SK-N-SH treated with all-trans-retinoic acid at 6 μM for 48 hours (cell line): ENCODE data around the gene RTN4RL2.

Source experiments
- ATAC-seq: fragments of 200-7000 bp; cut with Tn5 transposase; 3 replicates; pipeline ENCODE4 v1.9.1; 2020; ENCODE audit warnings: mild to moderate bottlenecking, moderate library complexity
- ARNTL ChIP-seq: fragments of 450-650 bp; formaldehyde crosslinking; IDR thresholded peaks from 2 replicates; pipeline ENCODE4 v1.5.0; 2020; ENCODE audit warnings: low read depth, mild to moderate bottlenecking, moderate library complexity, borderline replicate concordance
- BACH2 ChIP-seq: fragments of 250-450 bp; sonication (Bioruptor Pico); IDR thresholded peaks from 2 replicates; pipeline ENCODE4 v1.9.0; 2021; ENCODE audit warnings: mild to moderate bottlenecking, borderline replicate concordance
- CSDC2 ChIP-seq: fragments of 250-450 bp; sonication (Bioruptor Pico); IDR thresholded peaks from 2 replicates; pipeline ENCODE4 v1.5.0; 2020; ENCODE audit warnings: mild to moderate bottlenecking, moderate library complexity
- ESRRG ChIP-seq: fragments of 250-450 bp; sonication (Bioruptor Pico); IDR thresholded peaks from 2 replicates; pipeline ENCODE4 v1.6.1; 2021; ENCODE audit warnings: mild to moderate bottlenecking
- GLIS3 ChIP-seq: fragments of 250-450 bp; sonication (Bioruptor Pico); IDR thresholded peaks from 2 replicates; pipeline ENCODE4 v1.5.0; 2020; ENCODE audit warnings: mild to moderate bottlenecking, moderate library complexity
- ISL1 ChIP-seq: fragments of 250-450 bp; sonication (Bioruptor Pico); IDR thresholded peaks from 2 replicates; pipeline ENCODE4 v2.1.2; 2022; ENCODE audit warnings: mild to moderate bottlenecking, moderate library complexity
- OSR1 ChIP-seq: fragments of 250-450 bp; sonication (Bioruptor Pico); IDR thresholded peaks from 2 replicates; pipeline ENCODE4 v1.8.0; 2022; ENCODE audit warnings: moderate library complexity, mild to moderate bottlenecking, inconsistent platforms
- PPARA ChIP-seq: fragments of 250-450 bp; sonication (Bioruptor Pico); IDR thresholded peaks from 2 replicates; pipeline ENCODE4 v1.5.0; 2020; ENCODE audit warnings: mild to moderate bottlenecking, borderline replicate concordance
- RARB ChIP-seq: fragments of 250-450 bp; sonication (Bioruptor Pico); IDR thresholded peaks from 2 replicates; pipeline ENCODE4 v1.8.0; 2021; ENCODE audit warnings: mild to moderate bottlenecking, moderate library complexity
- SNAI2 ChIP-seq: fragments of 250-450 bp; sonication (Bioruptor Pico); IDR thresholded peaks from 2 replicates; pipeline ENCODE4 v1.5.0; 2020; ENCODE audit warnings: mild to moderate bottlenecking, moderate library complexity
- TCF4 ChIP-seq: fragments of 250-450 bp; sonication (Bioruptor Pico); IDR thresholded peaks from 2 replicates; pipeline ENCODE4 v1.8.0; 2021; ENCODE audit warnings: mild to moderate bottlenecking, moderate library complexity, borderline replicate concordance
- TOX ChIP-seq: fragments of 250-450 bp; sonication (Bioruptor Pico); IDR thresholded peaks from 2 replicates; pipeline ENCODE4 v1.8.0; 2021; ENCODE audit warnings: mild to moderate bottlenecking, moderate library complexity, borderline replicate concordance
- ZC3H10 ChIP-seq: fragments of 250-450 bp; sonication (Bioruptor Pico); IDR thresholded peaks from 2 replicates; pipeline ENCODE4 v1.5.1; 2021; ENCODE audit warnings: mild to moderate bottlenecking, moderate library complexity
- ZFP3 ChIP-seq: fragments of 250-450 bp; sonication (Bioruptor Pico); IDR thresholded peaks from 2 replicates; pipeline ENCODE4 v1.5.0; 2020; ENCODE audit warnings: mild to moderate bottlenecking, moderate library complexity
- ZFP30 ChIP-seq: fragments of 450-650 bp; formaldehyde crosslinking; IDR thresholded peaks from 2 replicates; pipeline ENCODE4 v1.5.0; 2022; ENCODE audit warnings: mild to moderate bottlenecking, moderate library complexity
- ZNF565 ChIP-seq: fragments of 450-650 bp; formaldehyde crosslinking; conservative IDR thresholded peaks from 2 replicates; pipeline ENCODE4 v1.5.0; 2020; ENCODE audit warnings: low read depth, mild to moderate bottlenecking, moderate library complexity
- ZNF70 ChIP-seq: fragments of 450-650 bp; formaldehyde crosslinking; IDR thresholded peaks from 2 replicates; pipeline ENCODE4 v1.5.0; 2020; ENCODE audit warnings: mild to moderate bottlenecking, moderate library complexity
- ZNF8 ChIP-seq: fragments of 450-650 bp; formaldehyde crosslinking; IDR thresholded peaks from 2 replicates; pipeline ENCODE4 v1.5.0; 2020; ENCODE audit warnings: mild to moderate bottlenecking, moderate library complexity
- TF ChIP-seq, protein P1 (sequence below): fragments of 250-450 bp; sonication (Bioruptor Pico); IDR thresholded peaks from 2 replicates; pipeline ENCODE4 v1.5.1; 2020; ENCODE audit warnings: low read depth, mild to moderate bottlenecking, moderate library complexity
- TF ChIP-seq, protein P2 (sequence below): fragments of 250-450 bp; sonication (Bioruptor Pico); IDR thresholded peaks from 2 replicates; pipeline ENCODE4 v1.8.0; 2020; ENCODE audit warnings: mild to moderate bottlenecking, moderate library complexity, borderline replicate concordance
- TF ChIP-seq, protein P3 (sequence below): fragments of 250-450 bp; sonication (Bioruptor Pico); IDR thresholded peaks from 2 replicates; pipeline ENCODE4 v1.5.1; 2021; ENCODE audit warnings: mild to moderate bottlenecking, moderate library complexity
- TF ChIP-seq, protein P4 (sequence below): fragments of 250-450 bp; sonication (Bioruptor Pico); IDR thresholded peaks from 2 replicates; pipeline ENCODE4 v1.8.0; 2021; ENCODE audit warnings: low read depth, mild to moderate bottlenecking, moderate library complexity, borderline replicate concordance

Gene RTN4RL2

DNA sequence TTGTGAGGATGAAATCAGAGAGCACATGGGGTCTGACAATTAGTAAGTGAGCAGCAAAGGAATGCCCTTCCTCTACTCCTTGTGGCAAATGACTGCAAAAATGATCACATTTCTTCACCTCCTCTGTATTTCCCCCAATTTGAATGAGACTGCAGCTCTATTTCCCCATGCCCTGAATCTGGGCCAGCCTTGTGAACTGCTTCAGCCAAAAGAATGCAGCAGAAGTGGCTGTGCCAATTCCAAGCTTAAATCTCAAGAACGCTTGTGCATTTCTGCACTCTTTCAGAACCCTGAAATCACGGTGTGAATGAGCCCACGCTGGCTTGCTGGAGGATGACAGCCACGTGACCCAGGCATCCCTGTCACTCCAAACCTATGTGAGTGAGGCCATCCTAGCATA is 43.3 kb upstream of the RTN4RL2 start:
- no peak for ATAC-seq
- TF ChIP-seq ZNF70 (CRISPR knock-in tag): no peak

DNA sequence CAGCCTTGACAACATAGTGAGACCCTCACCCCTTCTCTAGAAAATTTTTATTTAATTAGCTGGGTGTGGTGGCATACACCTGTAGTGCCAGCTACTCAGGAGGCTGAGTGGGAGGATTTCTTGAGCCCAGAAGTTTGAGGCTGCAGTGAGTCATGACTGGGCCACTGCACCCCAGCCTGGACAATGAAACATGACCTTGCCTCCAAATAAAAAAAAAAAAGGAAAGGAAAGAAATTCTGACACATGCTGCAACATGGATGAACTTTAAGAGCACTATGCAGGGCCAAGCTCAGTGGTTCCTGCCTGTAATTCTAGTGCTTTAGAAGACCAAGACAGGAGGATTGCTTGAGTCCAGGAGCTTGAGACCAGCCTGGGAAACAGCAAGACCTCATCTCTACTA is 42.2 kb upstream of the RTN4RL2 start:
- ATAC-seq: no peak
- no peak for TF ChIP-seq ARNTL (CRISPR knock-in tag)

DNA sequence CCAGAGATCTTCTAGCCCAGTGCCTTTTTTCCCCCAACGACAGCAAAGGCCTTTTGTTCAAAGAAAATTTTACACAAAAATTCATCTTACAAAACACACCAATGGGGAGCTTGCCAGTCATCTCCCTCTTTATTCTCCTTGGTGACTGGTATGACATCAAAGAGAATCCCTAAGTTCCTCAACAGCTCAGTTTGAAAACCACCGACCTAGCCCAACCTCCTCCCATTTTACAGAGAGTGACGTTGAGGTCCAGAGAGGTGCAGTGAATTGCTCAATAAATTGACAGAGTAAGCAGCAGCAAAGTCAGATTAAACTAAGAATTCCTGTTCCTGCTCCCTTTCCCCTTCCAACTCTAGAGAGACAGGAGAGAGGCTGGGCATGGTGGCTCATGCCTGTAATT is 41.2 kb upstream of the RTN4RL2 start:
- TF ChIP-seq TOX (CRISPR knock-in tag): no peak
- TF ChIP-seq, protein P1, sequence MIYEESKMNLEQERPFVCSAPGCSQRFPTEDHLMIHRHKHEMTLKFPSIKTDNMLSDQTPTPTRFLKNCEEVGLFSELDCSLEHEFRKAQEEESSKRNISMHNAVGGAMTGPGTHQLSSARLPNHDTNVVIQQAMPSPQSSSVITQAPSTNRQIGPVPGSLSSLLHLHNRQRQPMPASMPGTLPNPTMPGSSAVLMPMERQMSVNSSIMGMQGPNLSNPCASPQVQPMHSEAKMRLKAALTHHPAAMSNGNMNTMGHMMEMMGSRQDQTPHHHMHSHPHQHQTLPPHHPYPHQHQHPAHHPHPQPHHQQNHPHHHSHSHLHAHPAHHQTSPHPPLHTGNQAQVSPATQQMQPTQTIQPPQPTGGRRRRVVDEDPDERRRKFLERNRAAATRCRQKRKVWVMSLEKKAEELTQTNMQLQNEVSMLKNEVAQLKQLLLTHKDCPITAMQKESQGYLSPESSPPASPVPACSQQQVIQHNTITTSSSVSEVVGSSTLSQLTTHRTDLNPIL (CRISPR knock-in tag): no peak
- TF ChIP-seq ZFP3 (CRISPR knock-in tag): no peak
- TF ChIP-seq ISL1 (CRISPR knock-in tag): no peak
- TF ChIP-seq ZNF565: no peak
- no peak for TF ChIP-seq OSR1 (CRISPR knock-in tag)
- no peak for TF ChIP-seq ARNTL (CRISPR knock-in tag)
- TF ChIP-seq, protein P2, sequence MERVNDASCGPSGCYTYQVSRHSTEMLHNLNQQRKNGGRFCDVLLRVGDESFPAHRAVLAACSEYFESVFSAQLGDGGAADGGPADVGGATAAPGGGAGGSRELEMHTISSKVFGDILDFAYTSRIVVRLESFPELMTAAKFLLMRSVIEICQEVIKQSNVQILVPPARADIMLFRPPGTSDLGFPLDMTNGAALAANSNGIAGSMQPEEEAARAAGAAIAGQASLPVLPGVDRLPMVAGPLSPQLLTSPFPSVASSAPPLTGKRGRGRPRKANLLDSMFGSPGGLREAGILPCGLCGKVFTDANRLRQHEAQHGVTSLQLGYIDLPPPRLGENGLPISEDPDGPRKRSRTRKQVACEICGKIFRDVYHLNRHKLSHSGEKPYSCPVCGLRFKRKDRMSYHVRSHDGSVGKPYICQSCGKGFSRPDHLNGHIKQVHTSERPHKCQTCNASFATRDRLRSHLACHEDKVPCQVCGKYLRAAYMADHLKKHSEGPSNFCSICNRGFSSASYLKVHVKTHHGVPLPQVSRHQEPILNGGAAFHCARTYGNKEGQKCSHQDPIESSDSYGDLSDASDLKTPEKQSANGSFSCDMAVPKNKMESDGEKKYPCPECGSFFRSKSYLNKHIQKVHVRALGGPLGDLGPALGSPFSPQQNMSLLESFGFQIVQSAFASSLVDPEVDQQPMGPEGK (CRISPR knock-in tag): no peak
- TF ChIP-seq ZC3H10: no peak
- no peak for TF ChIP-seq TCF4 (CRISPR knock-in tag)
- ATAC-seq: no peak

DNA sequence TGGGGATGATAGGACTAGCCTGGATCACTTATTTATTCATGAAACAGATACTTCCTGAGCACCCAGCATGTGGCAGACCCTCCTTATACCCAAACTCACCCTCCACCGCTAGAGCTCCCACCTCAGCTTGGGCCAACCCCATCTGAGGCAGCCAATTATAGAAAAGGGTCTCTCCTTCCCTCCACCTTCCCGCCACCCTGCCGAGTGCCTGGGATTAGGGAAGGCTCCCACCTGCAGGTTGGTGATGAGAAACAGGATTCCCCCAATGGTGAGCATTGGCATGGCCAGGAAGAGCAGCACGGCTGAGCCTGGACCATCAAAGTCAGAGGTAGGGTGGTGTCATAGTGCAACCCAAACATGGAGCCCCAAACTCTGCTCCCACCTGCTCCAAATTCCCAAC is 39.3 kb upstream of the RTN4RL2 start:
- TF ChIP-seq ZFP30 (no peak), ESRRG (CRISPR knock-in tag) (no peak), ZFP3 (CRISPR knock-in tag) (no peak), ISL1 (CRISPR knock-in tag) (no peak), ZNF8 (CRISPR knock-in tag) (no peak), ARNTL (CRISPR knock-in tag) (no peak), CSDC2 (CRISPR knock-in tag) (no peak), SNAI2 (no peak), RARB (no peak), ZNF70 (CRISPR knock-in tag) (no peak), GLIS3 (CRISPR knock-in tag) (no peak), TOX (CRISPR knock-in tag) (no peak), ZC3H10 (no peak), PPARA (CRISPR knock-in tag) (no peak), BACH2 (CRISPR knock-in tag) (no peak), OSR1 (CRISPR knock-in tag) (no peak)
- TF ChIP-seq, protein P3, sequence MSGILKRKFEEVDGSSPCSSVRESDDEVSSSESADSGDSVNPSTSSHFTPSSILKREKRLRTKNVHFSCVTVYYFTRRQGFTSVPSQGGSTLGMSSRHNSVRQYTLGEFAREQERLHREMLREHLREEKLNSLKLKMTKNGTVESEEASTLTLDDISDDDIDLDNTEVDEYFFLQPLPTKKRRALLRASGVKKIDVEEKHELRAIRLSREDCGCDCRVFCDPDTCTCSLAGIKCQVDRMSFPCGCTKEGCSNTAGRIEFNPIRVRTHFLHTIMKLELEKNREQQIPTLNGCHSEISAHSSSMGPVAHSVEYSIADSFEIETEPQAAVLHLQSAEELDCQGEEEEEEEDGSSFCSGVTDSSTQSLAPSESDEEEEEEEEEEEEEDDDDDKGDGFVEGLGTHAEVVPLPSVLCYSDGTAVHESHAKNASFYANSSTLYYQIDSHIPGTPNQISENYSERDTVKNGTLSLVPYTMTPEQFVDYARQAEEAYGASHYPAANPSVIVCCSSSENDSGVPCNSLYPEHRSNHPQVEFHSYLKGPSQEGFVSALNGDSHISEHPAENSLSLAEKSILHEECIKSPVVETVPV (CRISPR knock-in tag): no peak
- TF ChIP-seq, protein P2 (CRISPR knock-in tag): no peak
- TF ChIP-seq, protein P4, sequence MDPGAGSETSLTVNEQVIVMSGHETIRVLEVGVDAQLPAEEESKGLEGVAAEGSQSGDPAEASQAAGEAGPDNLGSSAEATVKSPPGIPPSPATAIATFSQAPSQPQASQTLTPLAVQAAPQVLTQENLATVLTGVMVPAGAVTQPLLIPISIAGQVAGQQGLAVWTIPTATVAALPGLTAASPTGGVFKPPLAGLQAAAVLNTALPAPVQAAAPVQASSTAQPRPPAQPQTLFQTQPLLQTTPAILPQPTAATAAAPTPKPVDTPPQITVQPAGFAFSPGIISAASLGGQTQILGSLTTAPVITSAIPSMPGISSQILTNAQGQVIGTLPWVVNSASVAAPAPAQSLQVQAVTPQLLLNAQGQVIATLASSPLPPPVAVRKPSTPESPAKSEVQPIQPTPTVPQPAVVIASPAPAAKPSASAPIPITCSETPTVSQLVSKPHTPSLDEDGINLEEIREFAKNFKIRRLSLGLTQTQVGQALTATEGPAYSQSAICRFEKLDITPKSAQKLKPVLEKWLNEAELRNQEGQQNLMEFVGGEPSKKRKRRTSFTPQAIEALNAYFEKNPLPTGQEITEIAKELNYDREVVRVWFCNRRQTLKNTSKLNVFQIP (CRISPR knock-in tag): no peak
- TF ChIP-seq, protein P1 (CRISPR knock-in tag): no peak
- no peak for ATAC-seq
